ENCODE results near the gene TESPA1.

GRCh38 chr12:54948171-54948570, 36.4 kb downstream of the TESPA1 start:
- TF ChIP-seq CTCF (IDR thresholded peaks at IDR 0.05) (no peak), POLR2AphosphoS5 (IDR thresholded peaks at IDR 0.05) (no peak), POLR2A (IDR thresholded peaks at IDR 0.05; ENCODE audit: low read depth) (no peak), EP300 (IDR thresholded peaks at IDR 0.05) (no peak)

Data from esophagus muscularis mucosa (tissue), 4 donors.